WTC11 (cell line): ENCODE data around the gene EPHA6. TPM values are rescaled to one million over a fixed set of nuclear protein-coding genes. Genes with fewer than 3 reads are reported as not detected.

Experiments used
- ATAC-seq: fragments of 200-7000 bp; cut with Tn5 transposase; 2 replicates; pipeline ENCODE4 v1.10.0; 2021; ENCODE audit warnings: mild to moderate bottlenecking, moderate library complexity
- CTCF ChIA-PET: fragments of 300-600 bp; sonication (Branson Sonifier 250); formaldehyde crosslinking; loops from one replicate; lab custom pipeline; 2021; ENCODE audit warnings: antibody characterized with exemption; lab: Charles Lee
- POLR2A ChIA-PET: fragments of 350-600 bp; sonication (Branson Sonifier 250); formaldehyde crosslinking; loops from one replicate; lab custom pipeline; 2021; ENCODE audit warnings: antibody characterized with exemption; lab: Charles Lee
- DNase-seq: peaks from one replicate; pipeline ENCODE4 v3.0.0; 2021; ENCODE audit warnings: low spot score
- H3K27ac Mint-ChIP-seq: 2 replicates; pipeline ENCODE4 v1.8.0; 2021; ENCODE audit warnings: mixed read lengths
- H3K27me3 Mint-ChIP-seq: 2 replicates; pipeline ENCODE4 v1.8.0; 2021; ENCODE audit warnings: low read depth, mild to moderate bottlenecking, moderate library complexity, mixed read lengths
- H3K36me3 Mint-ChIP-seq: 2 replicates; pipeline ENCODE4 v1.8.0; 2021; ENCODE audit warnings: mixed read lengths
- H3K4me1 Mint-ChIP-seq: 2 replicates; pipeline ENCODE4 v1.8.0; 2022; ENCODE audit warnings: mixed read lengths
- H3K4me3 Mint-ChIP-seq: 2 replicates; pipeline ENCODE4 v1.8.0; 2021; ENCODE audit warnings: mild to moderate bottlenecking, moderate library complexity, mixed read lengths
- H3K9me3 Mint-ChIP-seq: 2 replicates; pipeline ENCODE4 v1.8.0; 2021; ENCODE audit warnings: mixed read lengths
- CBFB ChIP-seq: sonication (generic); formaldehyde crosslinking; IDR thresholded peaks from 2 replicates; pipeline ENCODE4 v1.8.1; 2022; ENCODE audit warnings: mild to moderate bottlenecking, low read depth, missing genetic modification reagents
- CDX4 ChIP-seq: fragments of 250-450 bp; sonication (Bioruptor Pico); IDR thresholded peaks from 2 replicates; pipeline ENCODE4 v1.9.0; 2021; ENCODE audit warnings: moderate library complexity, mild to moderate bottlenecking, inconsistent platforms, borderline replicate concordance
- ELF4 ChIP-seq: sonication (generic); formaldehyde crosslinking; IDR thresholded peaks from 2 replicates; pipeline ENCODE4 v1.8.1; 2022; ENCODE audit warnings: low read depth, mild to moderate bottlenecking, moderate library complexity, missing genetic modification reagents
- EMX1 ChIP-seq: fragments of 250-450 bp; sonication (Bioruptor Pico); IDR thresholded peaks from 2 replicates; pipeline ENCODE4 v1.8.0; 2021; ENCODE audit warnings: mild to moderate bottlenecking
- ESRRA ChIP-seq: sonication (generic); formaldehyde crosslinking; IDR thresholded peaks from 2 replicates; pipeline ENCODE4 v1.8.1; 2022; ENCODE audit warnings: mild to moderate bottlenecking, missing genetic modification reagents, borderline replicate concordance
- HMGA2 ChIP-seq: fragments of 250-450 bp; sonication (Bioruptor Pico); IDR thresholded peaks from 2 replicates; pipeline ENCODE4 v1.4.0; 2021; ENCODE audit warnings: mild to moderate bottlenecking, moderate library complexity
- HMGXB4 ChIP-seq: sonication (generic); formaldehyde crosslinking; IDR thresholded peaks from 2 replicates; pipeline ENCODE4 v1.8.1; 2023; ENCODE audit warnings: mild to moderate bottlenecking, moderate library complexity, missing genetic modification reagents
- IRF2 ChIP-seq: sonication (generic); formaldehyde crosslinking; IDR thresholded peaks from 2 replicates; pipeline ENCODE4 v1.8.0; 2022; ENCODE audit warnings: low read depth, missing genetic modification reagents, borderline replicate concordance
- JAZF1 ChIP-seq: fragments of 250-450 bp; sonication (Bioruptor Pico); IDR thresholded peaks from 2 replicates; pipeline ENCODE4 v1.9.0; 2021; ENCODE audit warnings: moderate library complexity, mild to moderate bottlenecking, inconsistent platforms
- NFE2L1 ChIP-seq: sonication (generic); formaldehyde crosslinking; IDR thresholded peaks from 2 replicates; pipeline ENCODE4 v1.8.1; 2023; ENCODE audit warnings: missing genetic modification reagents
- NR1H2 ChIP-seq: sonication (generic); formaldehyde crosslinking; IDR thresholded peaks from 2 replicates; pipeline ENCODE4 v1.9.0; 2021; ENCODE audit warnings: mild to moderate bottlenecking, moderate library complexity, missing genetic modification reagents
- PREB ChIP-seq: sonication (generic); formaldehyde crosslinking; IDR thresholded peaks from 2 replicates; pipeline ENCODE4 v1.8.1; 2022; ENCODE audit warnings: mild to moderate bottlenecking, missing genetic modification reagents, moderate library complexity, borderline replicate concordance
- RELA ChIP-seq: sonication (generic); formaldehyde crosslinking; IDR thresholded peaks from 2 replicates; pipeline ENCODE4 v1.8.1; 2022; ENCODE audit warnings: missing genetic modification reagents, mild to moderate bottlenecking, borderline replicate concordance
- STAT6 ChIP-seq: sonication (generic); formaldehyde crosslinking; conservative IDR thresholded peaks from 2 replicates; pipeline ENCODE4 v1.8.1; 2023; ENCODE audit warnings: mild to moderate bottlenecking, low read depth, missing genetic modification reagents, moderate library complexity
- TP53 ChIP-seq: sonication (generic); formaldehyde crosslinking; IDR thresholded peaks from 2 replicates; pipeline ENCODE4 v1.8.1; 2023; ENCODE audit warnings: mild to moderate bottlenecking, missing genetic modification reagents
- USF2 ChIP-seq: sonication (generic); formaldehyde crosslinking; IDR thresholded peaks from 2 replicates; pipeline ENCODE4 v1.8.1; 2023; ENCODE audit warnings: mild to moderate bottlenecking, missing genetic modification reagents, moderate library complexity
- ZNF219 ChIP-seq: sonication (generic); formaldehyde crosslinking; IDR thresholded peaks from 2 replicates; pipeline ENCODE4 v1.8.0; 2023; ENCODE audit warnings: missing genetic modification reagents, mild to moderate bottlenecking, borderline replicate concordance
- ZNF232 ChIP-seq: sonication (generic); formaldehyde crosslinking; IDR thresholded peaks from 2 replicates; pipeline ENCODE4 v1.8.0; 2022; ENCODE audit warnings: mild to moderate bottlenecking, missing genetic modification reagents
- ZSCAN18 ChIP-seq: fragments of 250-450 bp; sonication (Bioruptor Pico); IDR thresholded peaks from 2 replicates; pipeline ENCODE4 v2.1.2; 2022; ENCODE audit warnings: mild to moderate bottlenecking, moderate library complexity
- total RNA-seq: library from RNA; stranded (reverse); gene quantifications from 3 replicates; pipeline ENCODE4 v1.2.3, GENCODE V29; 2021

EPHA6 gene
- total RNA-seq, 1 experiment from 2014 or later, result 2.1 TPM

- no peaks in the 10 kb centered on the region for H3K4me1 Mint-ChIP-seq
- H3K27ac Mint-ChIP-seq, result no peak overlapping the region
- peaks cover 45% of the 10 kb centered on the region for H3K36me3 Mint-ChIP-seq
- TF ChIP-seq ESRRA (CRISPR knock-in tag), result no peak
- no peak for TF ChIP-seq ELF4 (CRISPR knock-in tag)
- TF ChIP-seq HMGXB4 (CRISPR knock-in tag), result no peak
- no peak for TF ChIP-seq HMGA2 (CRISPR knock-in tag)
- TF ChIP-seq TP53, result no peak
- no peak for TF ChIP-seq NR1H2 (CRISPR knock-in tag)
- no peak for TF ChIP-seq USF2 (CRISPR knock-in tag)
- TF ChIP-seq ZNF232, result no peak
- no peak for TF ChIP-seq EMX1 (CRISPR knock-in tag)
- no peak for TF ChIP-seq NFE2L1 (CRISPR knock-in tag)
- no peak for TF ChIP-seq STAT6 (CRISPR knock-in tag)
- no peak for TF ChIP-seq ZSCAN18
- TF ChIP-seq IRF2 (CRISPR knock-in tag), result no peak
- TF ChIP-seq CDX4 (CRISPR knock-in tag), result no peak
- no peak for TF ChIP-seq JAZF1 (CRISPR knock-in tag)
- TF ChIP-seq CBFB (CRISPR knock-in tag), result no peak
- no peak for TF ChIP-seq PREB (CRISPR knock-in tag)
- TF ChIP-seq ZNF219, result no peak
- TF ChIP-seq RELA (CRISPR knock-in tag), result no peak
- TF ChIP-seq, all 79 proteins: peak for 0
- Mint-ChIP-seq H3K4me3 (no peak overlapping the region), H3K9me3 (peaks cover 54% of the 10 kb centered on the region), H3K27me3 (no peaks in the 10 kb centered on the region)
- no peak for DNase-seq
- CTCF ChIA-PET, result no interaction called here
- ATAC-seq, result no peak
- POLR2A ChIA-PET, result no interaction called here
These were observed 610.6 kb downstream of the EPHA6 start for GRCh38 chr3:97425002-97425401.
